ENCODE measurements around the gene RRP8. TPM values are rescaled to one million over a fixed set of nuclear protein-coding genes. Genes with fewer than 3 reads are reported as not detected.
A peak's percentile ranks its signal among the peaks of the same experiment; 100 is the strongest.

RRP8 gene
- total RNA-seq, 1 experiment from 2014 or later, result 17.4 TPM

- intact Hi-C loops (cut with micrococcal nuclease; ENCODE audit: unreplicated experiment), result no loop called here
- Mint-ChIP-seq H3K36me3 (ENCODE audit: insufficient read depth, unreplicated experiment) (peaks cover 2% of the 10 kb centered on the region), H3K4me1 (ENCODE audit: low read depth, unreplicated experiment) (no peaks in the 10 kb centered on the region), H3K9me3 (ENCODE audit: low read depth, unreplicated experiment) (no peaks in the 10 kb centered on the region), H3K4me3 (ENCODE audit: low read depth, unreplicated experiment) (no peak overlapping the region), H3K27ac (ENCODE audit: unreplicated experiment) (peak overlapping the region; percentile 2), H3K27me3 (ENCODE audit: unreplicated experiment) (no peaks in the 10 kb centered on the region)
- BruUV-seq (replicated peaks), result no TSS peak
- CTCF ChIA-PET, result no interaction called here
- no peak for DNase-seq
- TF ChIP-seq, protein P1, sequence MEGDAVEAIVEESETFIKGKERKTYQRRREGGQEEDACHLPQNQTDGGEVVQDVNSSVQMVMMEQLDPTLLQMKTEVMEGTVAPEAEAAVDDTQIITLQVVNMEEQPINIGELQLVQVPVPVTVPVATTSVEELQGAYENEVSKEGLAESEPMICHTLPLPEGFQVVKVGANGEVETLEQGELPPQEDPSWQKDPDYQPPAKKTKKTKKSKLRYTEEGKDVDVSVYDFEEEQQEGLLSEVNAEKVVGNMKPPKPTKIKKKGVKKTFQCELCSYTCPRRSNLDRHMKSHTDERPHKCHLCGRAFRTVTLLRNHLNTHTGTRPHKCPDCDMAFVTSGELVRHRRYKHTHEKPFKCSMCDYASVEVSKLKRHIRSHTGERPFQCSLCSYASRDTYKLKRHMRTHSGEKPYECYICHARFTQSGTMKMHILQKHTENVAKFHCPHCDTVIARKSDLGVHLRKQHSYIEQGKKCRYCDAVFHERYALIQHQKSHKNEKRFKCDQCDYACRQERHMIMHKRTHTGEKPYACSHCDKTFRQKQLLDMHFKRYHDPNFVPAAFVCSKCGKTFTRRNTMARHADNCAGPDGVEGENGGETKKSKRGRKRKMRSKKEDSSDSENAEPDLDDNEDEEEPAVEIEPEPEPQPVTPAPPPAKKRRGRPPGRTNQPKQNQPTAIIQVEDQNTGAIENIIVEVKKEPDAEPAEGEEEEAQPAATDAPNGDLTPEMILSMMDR (IDR thresholded peaks at IDR 0.05; ENCODE audit: unreplicated experiment), result no peak
Observed at GRCh38 chr11:6576471-6577373, 26.7 kb downstream of the RRP8 start.

DNA sequence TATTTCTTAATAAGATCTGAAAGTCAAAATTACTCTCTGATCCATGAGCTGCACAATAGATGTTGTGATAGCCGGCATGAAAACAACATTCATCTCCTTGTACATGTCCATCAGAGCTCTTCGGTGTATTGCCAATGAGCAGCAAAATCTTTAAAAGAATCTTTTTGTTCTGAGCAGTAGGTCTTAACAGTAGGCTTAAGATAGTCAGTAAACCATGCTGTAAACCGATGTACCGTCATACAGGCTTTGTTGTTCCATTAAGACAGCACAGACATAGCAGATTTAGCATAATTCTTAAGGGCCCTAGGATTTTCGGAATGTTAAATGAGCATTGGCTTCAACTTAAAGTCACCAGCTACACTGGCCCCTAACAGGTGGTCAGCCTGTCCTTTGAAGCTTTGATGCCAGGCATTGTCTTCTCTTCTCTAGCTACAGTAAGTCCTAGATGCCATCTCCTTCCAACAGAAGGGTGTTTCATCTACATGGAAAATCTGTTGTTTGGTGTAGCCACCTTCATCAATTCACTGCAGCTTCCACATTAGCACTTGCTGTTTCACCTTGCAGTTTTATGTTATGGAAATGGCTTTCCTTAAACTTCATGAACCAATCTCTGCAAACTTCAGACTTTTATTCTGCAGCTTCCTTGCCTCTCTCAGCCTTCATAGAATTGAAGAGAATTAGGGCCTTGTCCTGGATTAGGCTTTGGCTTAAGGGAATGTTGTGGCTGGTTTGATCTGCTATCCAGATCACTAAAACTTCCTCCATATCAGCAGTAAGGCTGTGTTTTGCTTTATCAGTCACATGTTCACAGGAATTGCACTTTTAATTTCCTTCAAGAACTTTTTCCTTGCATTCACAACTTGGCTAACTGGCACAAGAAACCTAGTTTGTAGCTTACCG, 28.4 kb downstream of the RRP8 start:
- no TSS peak for BruUV-seq (replicated peaks)
- H3K27me3 Mint-ChIP-seq (ENCODE audit: unreplicated experiment), result no peaks in the 10 kb centered on the region
- intact Hi-C loops (cut with micrococcal nuclease; ENCODE audit: unreplicated experiment), result no loop called here
- H3K4me1 Mint-ChIP-seq (ENCODE audit: low read depth, unreplicated experiment), result no peaks in the 10 kb centered on the region
- no peaks in the 10 kb centered on the region for H3K9me3 Mint-ChIP-seq (ENCODE audit: low read depth, unreplicated experiment)
- TF ChIP-seq, protein P1 (IDR thresholded peaks at IDR 0.05; ENCODE audit: unreplicated experiment), result no peak
- H3K36me3 Mint-ChIP-seq (ENCODE audit: insufficient read depth, unreplicated experiment), result peaks cover 6% of the 10 kb centered on the region
- H3K4me3 Mint-ChIP-seq (ENCODE audit: low read depth, unreplicated experiment), result no peak overlapping the region
- CTCF ChIA-PET, result no interaction called here
- no peak for DNase-seq
- H3K27ac Mint-ChIP-seq (ENCODE audit: unreplicated experiment), result no peak overlapping the region

- DNase-seq, result no peak
- no TSS peak for BruUV-seq (replicated peaks)
- Mint-ChIP-seq H3K36me3 (ENCODE audit: insufficient read depth, unreplicated experiment) (peaks cover 16% of the 10 kb centered on the region), H3K27me3 (ENCODE audit: unreplicated experiment) (no peaks in the 10 kb centered on the region), H3K9me3 (ENCODE audit: low read depth, unreplicated experiment) (no peaks in the 10 kb centered on the region), H3K4me1 (ENCODE audit: low read depth, unreplicated experiment) (no peaks in the 10 kb centered on the region), H3K4me3 (ENCODE audit: low read depth, unreplicated experiment) (no peak overlapping the region), H3K27ac (ENCODE audit: unreplicated experiment) (no peak overlapping the region)
- CTCF ChIA-PET, result no interaction called here
- TF ChIP-seq, protein P1 (IDR thresholded peaks at IDR 0.05; ENCODE audit: unreplicated experiment), result no peak
- intact Hi-C loops (cut with micrococcal nuclease; ENCODE audit: unreplicated experiment), result no loop called here
Observed at GRCh38 chr11:6572215-6572614, 31.2 kb downstream of the RRP8 start.

GRCh38 chr11:6571434-6572008, 31.9 kb downstream of the RRP8 start:
- Mint-ChIP-seq H3K4me1 (ENCODE audit: low read depth, unreplicated experiment) (no peaks in the 10 kb centered on the region), H3K9me3 (ENCODE audit: low read depth, unreplicated experiment) (no peaks in the 10 kb centered on the region), H3K4me3 (ENCODE audit: low read depth, unreplicated experiment) (no peak overlapping the region), H3K27me3 (ENCODE audit: unreplicated experiment) (no peaks in the 10 kb centered on the region), H3K36me3 (ENCODE audit: insufficient read depth, unreplicated experiment) (peaks cover 19% of the 10 kb centered on the region), H3K27ac (ENCODE audit: unreplicated experiment) (no peak overlapping the region)
- CTCF ChIA-PET, result no interaction called here
- intact Hi-C loops (cut with micrococcal nuclease; ENCODE audit: unreplicated experiment), result no loop called here
- no peak for DNase-seq
- no TSS peak for BruUV-seq (replicated peaks)
- TF ChIP-seq, protein P1 (IDR thresholded peaks at IDR 0.05; ENCODE audit: unreplicated experiment), result no peak

All from Calu3 (cell line).